Dendritic cell treated with granulocyte-macrophage colony-stimulating factor and Interleukin-4, amounts not matched to agents 40 ng/mL and 50 ng/mL, for 4 days (primary cell): ENCODE measurements around the gene GFRA3.

ENCODE experiments used
- H3K27ac Mint-ChIP-seq: one replicate; pipeline ENCODE4 v1.8.0; 2022; ENCODE audit warnings: mild to moderate bottlenecking, mixed read lengths
- H3K27me3 Mint-ChIP-seq: one replicate; pipeline ENCODE4 v1.8.0; 2022; ENCODE audit warnings: mild to moderate bottlenecking, mixed read lengths
- H3K36me3 Mint-ChIP-seq: one replicate; pipeline ENCODE4 v1.8.0; 2022; ENCODE audit warnings: low read depth, mixed read lengths
- H3K4me1 Mint-ChIP-seq: one replicate; pipeline ENCODE4 v1.8.0; 2022; ENCODE audit warnings: low read depth, mixed read lengths
- H3K4me3 Mint-ChIP-seq: one replicate; pipeline ENCODE4 v1.8.0; 2022; ENCODE audit warnings: mild to moderate bottlenecking, moderate library complexity, mixed read lengths
- H3K9me3 Mint-ChIP-seq: one replicate; pipeline ENCODE4 v1.8.0; 2022; ENCODE audit warnings: mixed read lengths
- intact Hi-C: fragments of 100-400 bp; cut with micrococcal nuclease; formaldehyde crosslinking; loops from one replicate; pipeline ENCODE4 v1.15.0; 2022

Gene GFRA3

GRCh38 chr5:138238034-138238433 is 36.4 kb downstream of the GFRA3 start:
- Mint-ChIP-seq H3K27me3 (peaks cover 26% of the 10 kb centered on the region), H3K4me3 (no peak overlapping the region), H3K27ac (no peak overlapping the region), H3K36me3 (no peaks in the 10 kb centered on the region), H3K4me1 (peaks cover 14% of the 10 kb centered on the region), H3K9me3 (no peaks in the 10 kb centered on the region)
- intact Hi-C loops, result no loop called here

DNA sequence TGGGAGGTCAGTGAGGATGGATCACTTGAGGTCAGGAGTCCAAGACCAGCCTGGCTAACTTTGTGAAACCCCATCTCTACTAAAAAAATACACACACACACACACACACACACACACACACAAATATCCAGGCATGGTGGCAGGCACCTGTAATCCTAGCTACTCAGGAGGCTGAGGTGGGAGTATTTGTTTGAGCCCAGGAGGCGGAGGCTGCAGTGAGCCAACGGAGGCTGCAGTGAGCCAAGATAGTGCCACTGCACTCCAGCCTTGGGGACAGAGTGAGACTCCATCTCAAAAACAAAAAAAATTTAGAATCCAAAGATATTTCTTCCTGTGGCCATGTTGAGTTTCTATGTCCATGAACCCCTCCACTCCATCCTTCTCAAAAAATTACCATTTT is 39.8 kb downstream of the GFRA3 start:
- Mint-ChIP-seq H3K36me3 (no peaks in the 10 kb centered on the region), H3K4me1 (peaks cover 6% of the 10 kb centered on the region)

GRCh38 chr5:138233280-138233679 is 41.1 kb downstream of the GFRA3 start:
- Mint-ChIP-seq H3K9me3 (no peaks in the 10 kb centered on the region), H3K27me3 (peaks cover 3% of the 10 kb centered on the region), H3K36me3 (no peaks in the 10 kb centered on the region), H3K4me3 (no peak overlapping the region), H3K27ac (no peak overlapping the region), H3K4me1 (peaks cover 6% of the 10 kb centered on the region)
- intact Hi-C loops, result no loop called here

More for the DNA sequence above, 39.8 kb downstream of the GFRA3 start:
- Mint-ChIP-seq H3K4me3 (no peak overlapping the region), H3K27me3 (peaks cover 4% of the 10 kb centered on the region), H3K9me3 (no peaks in the 10 kb centered on the region), H3K27ac (no peak overlapping the region)
- intact Hi-C loops, result no loop called here

DNA sequence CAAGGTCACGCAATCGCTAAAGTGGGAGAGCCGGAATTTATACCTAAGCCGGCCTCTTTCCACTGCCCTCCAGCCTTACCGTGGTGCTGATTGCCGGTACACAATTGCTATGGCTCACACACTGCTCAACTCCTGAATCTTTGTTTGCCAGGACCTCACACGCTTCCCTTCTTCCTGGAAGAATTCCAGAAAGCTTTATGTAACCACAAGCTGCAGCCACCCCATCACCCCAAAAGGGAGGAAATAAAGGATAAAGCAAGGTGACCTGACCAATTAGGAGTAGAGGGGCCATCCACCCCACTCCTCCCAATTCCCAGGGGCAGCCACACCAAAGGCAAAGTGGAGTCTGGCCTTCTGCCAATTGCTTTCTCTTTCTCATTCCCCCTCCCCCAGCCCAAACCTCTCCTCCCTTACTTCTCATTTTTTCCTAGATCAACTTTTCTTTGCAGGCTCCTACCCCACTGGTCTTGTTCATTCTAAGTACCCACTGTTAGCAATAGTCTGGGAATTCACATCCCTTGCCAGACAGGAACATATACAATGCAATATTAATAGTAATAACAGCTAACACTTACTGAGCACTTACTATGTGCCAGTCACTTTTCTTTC is 43.3 kb downstream of the GFRA3 start:
- peaks cover 3% of the 10 kb centered on the region for H3K27me3 Mint-ChIP-seq
- no peak overlapping the region for H3K27ac Mint-ChIP-seq
- no peak overlapping the region for H3K4me3 Mint-ChIP-seq
- H3K36me3 Mint-ChIP-seq, result no peaks in the 10 kb centered on the region
- peaks cover 11% of the 10 kb centered on the region for H3K4me1 Mint-ChIP-seq
- peaks cover 3% of the 10 kb centered on the region for H3K9me3 Mint-ChIP-seq
- intact Hi-C loops, result no loop called here

- H3K27me3 Mint-ChIP-seq, result peaks cover 4% of the 10 kb centered on the region
- H3K9me3 Mint-ChIP-seq, result peaks cover 7% of the 10 kb centered on the region
- no peak overlapping the region for H3K4me3 Mint-ChIP-seq
- H3K4me1 Mint-ChIP-seq, result peaks cover 11% of the 10 kb centered on the region
- no peaks in the 10 kb centered on the region for H3K36me3 Mint-ChIP-seq
- H3K27ac Mint-ChIP-seq, result no peak overlapping the region
- intact Hi-C loops, result no loop called here
Observed at GRCh38 chr5:138230261-138230660, 44.2 kb downstream of the GFRA3 start.

DNA sequence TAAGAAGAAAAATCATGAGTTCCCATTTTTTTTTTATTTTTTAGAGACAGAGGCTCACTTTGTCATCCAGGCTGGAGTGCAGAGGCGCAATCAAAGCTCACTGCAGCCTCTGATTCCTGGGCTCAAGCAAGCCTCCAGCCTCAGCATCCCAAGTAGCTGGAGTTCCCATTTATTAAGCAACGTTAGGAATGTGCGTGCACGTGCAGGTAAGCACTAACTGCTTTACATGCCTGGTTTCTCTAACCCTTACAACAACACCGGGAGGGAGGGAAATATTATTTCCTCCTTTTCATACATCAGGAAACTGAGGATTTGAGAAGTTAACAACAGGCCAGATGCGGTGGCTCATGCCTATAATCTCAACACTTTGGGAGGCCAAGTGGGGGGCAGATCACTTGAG is 45.0 kb downstream of the GFRA3 start:
- no peaks in the 10 kb centered on the region for H3K36me3 Mint-ChIP-seq
- intact Hi-C loops, result no loop called here
- peaks cover 11% of the 10 kb centered on the region for H3K4me1 Mint-ChIP-seq

GRCh38 chr5:138226910-138227309 is 47.5 kb downstream of the GFRA3 start:
- H3K4me1 Mint-ChIP-seq, result peaks cover 19% of the 10 kb centered on the region
- peaks cover 1% of the 10 kb centered on the region for H3K27me3 Mint-ChIP-seq
- no peaks in the 10 kb centered on the region for H3K36me3 Mint-ChIP-seq
- intact Hi-C loops, result no loop called here
- no peak overlapping the region for H3K27ac Mint-ChIP-seq
- H3K4me3 Mint-ChIP-seq, result no peak overlapping the region
- peaks cover 7% of the 10 kb centered on the region for H3K9me3 Mint-ChIP-seq

More for the DNA sequence above, 45.0 kb downstream of the GFRA3 start:
- Mint-ChIP-seq H3K27ac (no peak overlapping the region), H3K9me3 (peaks cover 7% of the 10 kb centered on the region), H3K27me3 (peaks cover 4% of the 10 kb centered on the region), H3K4me3 (no peak overlapping the region)

- intact Hi-C loops, result loop anchor here (5.0 kb wide), 2 partner anchors 58 to 108 kb away; partner anchors contain the start of gene CDC25C
- H3K27ac Mint-ChIP-seq, result no peak overlapping the region
- peaks cover 1% of the 10 kb centered on the region for H3K27me3 Mint-ChIP-seq
- H3K9me3 Mint-ChIP-seq, result peaks cover 7% of the 10 kb centered on the region
- peaks cover 13% of the 10 kb centered on the region for H3K4me1 Mint-ChIP-seq
- no peaks in the 10 kb centered on the region for H3K36me3 Mint-ChIP-seq
- no peak overlapping the region for H3K4me3 Mint-ChIP-seq
Observed at GRCh38 chr5:138224712-138225111, 49.7 kb downstream of the GFRA3 start.

GRCh38 chr5:138223532-138223931 is 50.9 kb downstream of the GFRA3 start:
- Mint-ChIP-seq H3K9me3 (peaks cover 7% of the 10 kb centered on the region), H3K4me3 (no peak overlapping the region), H3K27me3 (peaks cover 1% of the 10 kb centered on the region), H3K36me3 (no peaks in the 10 kb centered on the region), H3K4me1 (peaks cover 13% of the 10 kb centered on the region), H3K27ac (no peak overlapping the region)
- intact Hi-C loops, result loop anchor here (2.0 to 5.0 kb wide), 3 partner anchors 59 to 187 kb away; partner anchors contain the start of gene CDC25C

- H3K36me3 Mint-ChIP-seq, result peaks cover 8% of the 10 kb centered on the region
- no peak overlapping the region for H3K4me3 Mint-ChIP-seq
- intact Hi-C loops, result no loop called here
- peaks cover 11% of the 10 kb centered on the region for H3K4me1 Mint-ChIP-seq
- H3K27me3 Mint-ChIP-seq, result no peaks in the 10 kb centered on the region
- H3K27ac Mint-ChIP-seq, result no peak overlapping the region
- no peaks in the 10 kb centered on the region for H3K9me3 Mint-ChIP-seq
Observed at GRCh38 chr5:138216799-138217198, 57.6 kb downstream of the GFRA3 start.

GRCh38 chr5:138213161-138214029 is 61.0 kb downstream of the GFRA3 start, which contains the start of gene CDC23:
Gene CDC23 (minus strand): TSS chr5:138213323. CDS start chr5:138213312, 11 bp downstream.
- Mint-ChIP-seq H3K27ac (peak within 1 kb of the TSS; percentile 92), H3K4me3 (peak within 1 kb of the TSS; percentile 99), H3K36me3 (peaks cover 25% of the 10 kb centered on the region), H3K4me1 (peaks cover 17% of the 10 kb centered on the region), H3K27me3 (no peaks in the 10 kb centered on the region), H3K9me3 (no peaks in the 10 kb centered on the region)
- intact Hi-C loops, result loop anchor here (1.0 kb wide), 1 partner anchor 35 kb away; the partner anchor contains the start of gene BRD8

DNA sequence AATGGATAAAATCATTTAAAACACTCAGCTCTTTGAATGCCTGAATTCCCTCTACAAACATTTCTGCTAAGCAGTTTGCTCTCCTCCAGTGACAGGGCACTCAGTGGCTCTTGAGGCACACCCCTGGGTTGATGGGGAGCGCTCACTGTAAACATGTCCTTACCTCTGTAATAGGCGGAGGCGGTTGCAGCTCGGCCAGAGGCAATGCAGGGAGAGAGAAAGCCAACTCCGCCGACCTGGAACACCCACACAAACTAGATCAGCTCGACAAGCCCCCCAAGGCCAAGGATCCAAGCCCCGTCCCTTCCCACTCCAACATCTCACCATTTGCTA is 61.6 kb downstream of the GFRA3 start:
- Mint-ChIP-seq H3K4me3 (peak overlapping the region; percentile 99), H3K27ac (peak overlapping the region; percentile 92), H3K36me3 (peaks cover 31% of the 10 kb centered on the region), H3K4me1 (peaks cover 17% of the 10 kb centered on the region), H3K9me3 (no peaks in the 10 kb centered on the region), H3K27me3 (no peaks in the 10 kb centered on the region)
- intact Hi-C loops, result loop anchor here (1.0 kb wide), 1 partner anchor 34 kb away; the partner anchor contains the start of gene BRD8

- Mint-ChIP-seq H3K27ac (no peak overlapping the region), H3K4me3 (no peak overlapping the region)
- intact Hi-C loops, result no loop called here
Observed at GRCh38 chr5:138210985-138211384, 63.4 kb downstream of the GFRA3 start.

More at GRCh38 chr5:138210985-138211384, 63.4 kb downstream of the GFRA3 start:
- no peaks in the 10 kb centered on the region for H3K9me3 Mint-ChIP-seq
- peaks cover 38% of the 10 kb centered on the region for H3K36me3 Mint-ChIP-seq
- peaks cover 17% of the 10 kb centered on the region for H3K4me1 Mint-ChIP-seq
- no peaks in the 10 kb centered on the region for H3K27me3 Mint-ChIP-seq
